Right renal cortex interstitium (tissue), 3 donors: ENCODE measurements around the gene DSG4. TPM values are rescaled to one million over a fixed set of nuclear protein-coding genes. Genes with fewer than 3 reads are reported as not detected.
"Not testable (repeated sequence)": the region's sequence is repeated elsewhere in the genome, so short reads cannot be mapped to it uniquely, and the experiment has no call there.

ENCODE experiments used
- DNase-seq, 3 donors: peaks; one replicate each; pipeline ENCODE4 v3.0.0-alpha.2; 2013; ENCODE audit warnings: low read depth in 3 of 3, low spot score in 2 of 3
- polyA plus RNA-seq, 3 donors: library from polyadenylated mRNA; unstranded; fragments of 120-200 nt; gene quantifications; one replicate each; pipeline ENCODE4 v1.2.1, GENCODE V29; 2013; ENCODE audit not compliant: insufficient read length in 3 of 3

DSG4 gene
- polyA plus RNA-seq, result under 1 TPM in 2 of 3 donors, not detected in 1; 0.03 TPM

GRCh38 chr18:31376477-31376876 lies at the start of gene DSG4:
Gene DSG4 (plus strand): TSS chr18:31376777. CDS start chr18:31376912, 135 bp downstream.
- no peak for DNase-seq

GRCh38 chr18:31329787-31330438 lies 46.7 kb upstream of the DSG4 start:
- DNase-seq, result no peak

- DNase-seq, result no peak
These were observed 33.1 kb upstream of the DSG4 start for GRCh38 chr18:31343454-31343853.

- DNase-seq, result not testable (repeated sequence)
These were observed 23.2 kb upstream of the DSG4 start for GRCh38 chr18:31353336-31353735.

GRCh38 chr18:31354990-31355389 lies 21.6 kb upstream of the DSG4 start:
- no peak for DNase-seq

- no peak for DNase-seq
These were observed 20.6 kb upstream of the DSG4 start for GRCh38 chr18:31356025-31356424.

- no peak for DNase-seq
These were observed 12.4 kb upstream of the DSG4 start for GRCh38 chr18:31364190-31364589.

GRCh38 chr18:31369478-31369877 lies 7.1 kb upstream of the DSG4 start:
- no peak for DNase-seq

- no peak for DNase-seq
These were observed 4.6 kb upstream of the DSG4 start for GRCh38 chr18:31371989-31372388.

GRCh38 chr18:31373641-31374040 lies 2.9 kb upstream of the DSG4 start:
- no peak for DNase-seq

- DNase-seq, result no peak
These were observed 4.3 kb downstream of the DSG4 start for GRCh38 chr18:31380912-31381311.

GRCh38 chr18:31382107-31382506 lies 5.5 kb downstream of the DSG4 start:
- DNase-seq, result no peak

GRCh38 chr18:31386741-31387140 lies 10.2 kb downstream of the DSG4 start:
- DNase-seq, result no peak

- DNase-seq, result no peak
These were observed 16.7 kb downstream of the DSG4 start for GRCh38 chr18:31393286-31393685.

- DNase-seq, result no peak
These were observed 20.4 kb downstream of the DSG4 start for GRCh38 chr18:31396796-31397612.

GRCh38 chr18:31398191-31398590 lies 21.6 kb downstream of the DSG4 start:
- no peak for DNase-seq

GRCh38 chr18:31399306-31400032 lies 22.9 kb downstream of the DSG4 start:
- no peak for DNase-seq

GRCh38 chr18:31401156-31402025 lies 24.8 kb downstream of the DSG4 start:
- DNase-seq, result no peak

- no peak for DNase-seq
These were observed 25.4 kb downstream of the DSG4 start for GRCh38 chr18:31402026-31402373.

- no peak for DNase-seq
These were observed 26.8 kb downstream of the DSG4 start for GRCh38 chr18:31403409-31403808.

- no peak for DNase-seq
These were observed 31.1 kb downstream of the DSG4 start for GRCh38 chr18:31407649-31408048.
